ENCODE results near the gene TPCN1. TPM values are rescaled to one million over a fixed set of nuclear protein-coding genes. Genes with fewer than 3 reads are reported as not detected.
A peak's percentile ranks its signal among the peaks of the same experiment; 100 is the strongest.

The TPCN1 gene
- total RNA-seq, 1 experiment from 2014 or later, result 13.5 TPM

DNA sequence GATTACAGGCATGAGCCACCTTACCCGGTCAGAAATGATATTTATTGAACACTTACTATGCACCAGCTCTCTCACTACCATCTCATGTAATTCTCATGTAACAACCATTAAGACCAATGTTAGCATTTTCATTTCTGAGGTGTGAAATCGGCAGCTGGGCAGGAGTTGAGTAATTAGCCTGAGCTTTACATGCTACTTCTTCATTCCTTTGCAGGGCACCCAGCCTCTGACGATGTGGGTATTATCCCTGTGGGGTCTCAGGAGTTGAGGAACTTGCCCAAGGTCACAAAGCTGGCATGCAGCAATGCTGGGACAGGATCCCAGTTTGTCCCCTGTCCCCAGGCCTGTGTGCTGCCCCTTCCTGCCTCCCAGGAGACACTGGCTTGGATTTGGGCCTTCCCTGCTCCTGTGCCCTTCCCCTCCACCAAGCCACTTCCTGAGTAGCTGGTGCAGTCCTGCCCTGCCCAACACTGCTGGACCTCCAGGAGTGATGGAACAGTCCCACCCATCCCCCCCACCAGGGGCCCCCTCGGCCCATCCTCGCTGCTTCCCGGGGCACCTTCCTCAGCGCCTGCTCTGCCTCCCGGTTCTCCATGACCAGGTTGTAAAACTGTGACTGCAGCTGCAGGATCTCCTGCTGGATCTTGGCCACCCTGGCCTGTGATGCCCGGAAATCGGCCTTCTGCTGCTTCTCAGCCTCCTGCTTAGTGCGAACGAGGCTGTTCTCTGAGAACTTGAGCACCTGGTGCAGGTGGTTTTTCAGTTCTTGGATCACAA is 21.1 kb upstream of the TPCN1 start:
- no peaks in the 10 kb centered on the region for H3K9me3 Mint-ChIP-seq
- Histone ChIP-seq H2BK15ac (ENCODE audit: low read depth, low read length) (no peak overlapping the region), H3K23ac (ENCODE audit: insufficient read length, low read depth, low read length) (no peak overlapping the region), H2AFZ (ENCODE audit: low read length) (no peak overlapping the region), H3K56ac (ENCODE audit: insufficient read length, low read depth, low read length) (no peak overlapping the region), H2BK5ac (ENCODE audit: insufficient read length, low read length) (no peak overlapping the region), H3T11ph (ENCODE audit: low read length) (no peak overlapping the region), H2BK120ac (ENCODE audit: low read depth, low read length, poor library complexity, severe bottlenecking) (no peak overlapping the region), H3K4me2 (ENCODE audit: insufficient read depth, insufficient read length, low read length) (no peak overlapping the region), H4K91ac (ENCODE audit: insufficient read length, low read depth, low read length) (no peak overlapping the region), H2BK20ac (ENCODE audit: low read depth, low read length, poor library complexity, severe bottlenecking) (no peak overlapping the region), H4K8ac (replicated peaks; ENCODE audit: insufficient read length, low read depth, low read length) (no peak overlapping the region), H3K18ac (ENCODE audit: insufficient read length, low read depth, low read length) (no peak overlapping the region), H2AK5ac (ENCODE audit: insufficient read length, low read length) (no peak overlapping the region), H3K23me2 (ENCODE audit: insufficient read length, low read depth, low read length, poor library complexity, severe bottlenecking) (no peaks in the 10 kb centered on the region), H3K27me3 (ENCODE audit: insufficient read depth, low read length) (no peaks in the 10 kb centered on the region), H3K79me2 (ENCODE audit: insufficient read depth, low read length) (no peaks in the 10 kb centered on the region), H3K4ac (ENCODE audit: low read depth, low read length) (no peak overlapping the region), H3K27ac (ENCODE audit: insufficient read length, low read depth, low read length) (no peak overlapping the region), H3K4me1 (ENCODE audit: insufficient read depth, low read length) (no peaks in the 10 kb centered on the region), H3K9me3 (ENCODE audit: control insufficient read depth, low read depth, low read length) (no peaks in the 10 kb centered on the region), H3K9ac (ENCODE audit: extremely low read depth, insufficient read length, low read length) (no peak overlapping the region), H4K5ac (ENCODE audit: insufficient read length, low read depth, low read length) (no peak overlapping the region), H3K14ac (ENCODE audit: insufficient read depth, low read length) (no peak overlapping the region), H3K79me1 (ENCODE audit: insufficient read depth, low read depth, low read length, poor library complexity, severe bottlenecking) (no peaks in the 10 kb centered on the region), H4K20me1 (ENCODE audit: control insufficient read depth, insufficient read depth, insufficient read length) (no peaks in the 10 kb centered on the region), H2BK12ac (ENCODE audit: insufficient read length, low read depth, low read length) (no peak overlapping the region)
- no peaks in the 10 kb centered on the region for H3K27me3 Mint-ChIP-seq (ENCODE audit: low read depth)
- no peak overlapping the region for H3K4me3 Mint-ChIP-seq
- peaks cover 0 to 5% of the 10 kb centered on the region in 2 experiments; a peak in 2 of 4 replicates for H3K4me1 Mint-ChIP-seq
- H3K36me3 Mint-ChIP-seq (ENCODE audit: insufficient read depth in 1 of 3, low read depth in 3 of 3), result no peaks in the 10 kb centered on the region
- WGBS (ENCODE audit: extremely low coverage, insufficient read length, low lambda C conversion rate), result no CpG with 5 or more reads among the region's 12 CpGs
- peak overlapping the region in 1 of 3 experiments; percentile 52; a peak in 1 of 7 replicates for H3K27ac Mint-ChIP-seq
- DNase-seq, result no peak
- TF ChIP-seq CTCF (conservative IDR thresholded peaks at IDR 0.05), result no peak

All from H9 (cell line).